C4-2B (cell line): Measurements from ENCODE around the gene CCR8.

ENCODE experiments used
- CTCF ChIP-seq: fragments of 450-650 bp; conservative IDR thresholded peaks from 2 replicates; pipeline ENCODE4 v1.5.1; 2017; ENCODE audit warnings: mild to moderate bottlenecking
- ZFX ChIP-seq: fragments of 450-650 bp; IDR thresholded peaks from 2 replicates; pipeline ENCODE4 v1.6.1; 2017

GRCh38 chr3:39327053-39327745, 2.3 kb upstream of the CCR8 start:
- TF ChIP-seq CTCF (no peak), ZFX (no peak)
